ENCODE data around the gene TRPC4AP. TPM values are rescaled to one million over a fixed set of nuclear protein-coding genes. Genes with fewer than 3 reads are reported as not detected.

The TRPC4AP gene
- total RNA-seq, 4 donors from 2014 or later: 57.3 to 85.3 (median 70.1) TPM

- in situ Hi-C loops (cut with MboI; ENCODE audit: low pct_ligation_motif_present in 1 of 4, low pct_unique_long_range_greater_than_20kb in 1 of 4, low sequenced_read_pairs in 3 of 4) (no loop called here), intact Hi-C loops (cut with DNase I; ENCODE audit: low total_unique reads) (no loop called here)
- Histone ChIP-seq H3K27me3 (no peaks in the 10 kb centered on the region), H3K4me1 (peaks cover 0 to 6% (median 0%) of the 10 kb centered on the region in 4 donors), H3K4me3 (no peak overlapping the region), H3K36me3 (peaks cover 0 to 51% (median 25%) of the 10 kb centered on the region in 4 donors), H3K27ac (no peak overlapping the region), H3K9me3 (no peaks in the 10 kb centered on the region)
- WGBS, 2 donors (ENCODE audit: low coverage in 1 of 2): 100% methylated on average over 4 of the region's 4 CpGs
- no peak for DNase-seq
- TF ChIP-seq EP300 (IDR thresholded peaks at IDR 0.05; ENCODE audit: low read depth) (no peak), POLR2A (IDR thresholded peaks at IDR 0.05) (no peak), POLR2AphosphoS5 (IDR thresholded peaks at IDR 0.05) (no peak)
- TF ChIP-seq, protein P1, sequence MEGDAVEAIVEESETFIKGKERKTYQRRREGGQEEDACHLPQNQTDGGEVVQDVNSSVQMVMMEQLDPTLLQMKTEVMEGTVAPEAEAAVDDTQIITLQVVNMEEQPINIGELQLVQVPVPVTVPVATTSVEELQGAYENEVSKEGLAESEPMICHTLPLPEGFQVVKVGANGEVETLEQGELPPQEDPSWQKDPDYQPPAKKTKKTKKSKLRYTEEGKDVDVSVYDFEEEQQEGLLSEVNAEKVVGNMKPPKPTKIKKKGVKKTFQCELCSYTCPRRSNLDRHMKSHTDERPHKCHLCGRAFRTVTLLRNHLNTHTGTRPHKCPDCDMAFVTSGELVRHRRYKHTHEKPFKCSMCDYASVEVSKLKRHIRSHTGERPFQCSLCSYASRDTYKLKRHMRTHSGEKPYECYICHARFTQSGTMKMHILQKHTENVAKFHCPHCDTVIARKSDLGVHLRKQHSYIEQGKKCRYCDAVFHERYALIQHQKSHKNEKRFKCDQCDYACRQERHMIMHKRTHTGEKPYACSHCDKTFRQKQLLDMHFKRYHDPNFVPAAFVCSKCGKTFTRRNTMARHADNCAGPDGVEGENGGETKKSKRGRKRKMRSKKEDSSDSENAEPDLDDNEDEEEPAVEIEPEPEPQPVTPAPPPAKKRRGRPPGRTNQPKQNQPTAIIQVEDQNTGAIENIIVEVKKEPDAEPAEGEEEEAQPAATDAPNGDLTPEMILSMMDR (IDR thresholded peaks at IDR 0.05): no peak
Measured at GRCh38 chr20:35030136-35030535, 62.5 kb downstream of the TRPC4AP start.

DNA sequence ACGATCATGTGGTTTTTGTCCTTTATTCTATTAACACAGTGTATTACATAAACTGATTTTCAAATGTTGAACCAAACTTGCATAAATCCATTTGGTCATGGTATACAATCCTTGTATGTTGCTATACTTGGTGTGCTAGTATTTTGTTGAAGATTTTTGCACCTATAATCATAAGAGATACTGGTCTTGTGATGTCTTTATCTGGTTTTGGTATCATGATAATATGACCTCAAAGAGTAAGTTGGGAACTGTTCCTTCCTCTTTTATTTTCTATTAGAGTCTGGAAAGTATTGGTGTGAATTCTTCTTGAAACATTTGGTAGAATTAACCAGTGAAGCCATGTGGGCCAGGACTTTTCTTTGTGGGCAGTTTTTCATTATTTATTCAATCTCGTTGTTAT lies 65.3 kb downstream of the TRPC4AP start:
- no peaks in the 10 kb centered on the region for H3K4me1 ChIP-seq
- no peaks in the 10 kb centered on the region for H3K27me3 ChIP-seq
- H3K9me3 ChIP-seq: no peaks in the 10 kb centered on the region
- H3K36me3 ChIP-seq: peaks cover 0 to 33% (median 13%) of the 10 kb centered on the region in 4 donors
- H3K4me3 ChIP-seq: no peak overlapping the region
- in situ Hi-C loops (cut with MboI; ENCODE audit: low pct_ligation_motif_present in 1 of 4, low pct_unique_long_range_greater_than_20kb in 1 of 4, low sequenced_read_pairs in 3 of 4) (no loop called here), intact Hi-C loops (cut with DNase I; ENCODE audit: low total_unique reads) (no loop called here)
- WGBS, 2 donors (ENCODE audit: low coverage in 1 of 2): 77 to 80% methylated on average over 1 to 2 of the region's 2 CpGs
- H3K27ac ChIP-seq: no peak overlapping the region
- no peak for TF ChIP-seq POLR2A (IDR thresholded peaks at IDR 0.05)
- TF ChIP-seq POLR2AphosphoS5 (IDR thresholded peaks at IDR 0.05): no peak
- no peak for TF ChIP-seq EP300 (IDR thresholded peaks at IDR 0.05; ENCODE audit: low read depth)
- TF ChIP-seq, protein P1 (IDR thresholded peaks at IDR 0.05): no peak
- DNase-seq: no peak

DNA sequence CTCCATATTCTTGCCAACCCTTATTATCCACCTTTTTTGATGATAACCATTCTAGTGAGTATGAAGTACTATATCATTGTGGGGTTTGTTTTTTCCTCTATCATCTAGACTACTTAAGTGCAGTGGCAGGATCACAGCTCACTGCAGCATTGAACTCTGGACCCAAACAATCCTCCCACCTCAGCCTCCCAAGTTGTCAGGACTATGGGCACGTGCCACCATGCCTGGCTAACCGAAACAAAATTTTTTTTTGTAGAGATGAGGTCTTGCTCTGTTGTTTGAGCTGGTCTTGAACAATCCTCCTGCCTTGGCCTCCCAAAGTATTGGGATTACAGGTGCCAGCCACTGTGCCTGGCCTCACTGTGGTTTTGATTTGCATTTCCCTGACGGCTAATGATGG lies 67.5 kb downstream of the TRPC4AP start:
- in situ Hi-C loops (cut with MboI; ENCODE audit: low pct_ligation_motif_present in 1 of 4, low pct_unique_long_range_greater_than_20kb in 1 of 4, low sequenced_read_pairs in 3 of 4): no loop called here
- Histone ChIP-seq H3K36me3 (peaks cover 0 to 26% (median 3%) of the 10 kb centered on the region in 4 donors), H3K4me3 (no peak overlapping the region), H3K9me3 (no peaks in the 10 kb centered on the region), H3K27me3 (no peaks in the 10 kb centered on the region), H3K27ac (no peak overlapping the region), H3K4me1 (no peaks in the 10 kb centered on the region)
- intact Hi-C loops (cut with DNase I; ENCODE audit: low total_unique reads): no loop called here
- WGBS, 2 donors (ENCODE audit: low coverage in 1 of 2): 81 to 92% methylated on average over 1 to 3 of the region's 3 CpGs
- no peak for TF ChIP-seq POLR2A (IDR thresholded peaks at IDR 0.05)
- TF ChIP-seq, protein P1 (IDR thresholded peaks at IDR 0.05): no peak
- no peak for DNase-seq

DNA sequence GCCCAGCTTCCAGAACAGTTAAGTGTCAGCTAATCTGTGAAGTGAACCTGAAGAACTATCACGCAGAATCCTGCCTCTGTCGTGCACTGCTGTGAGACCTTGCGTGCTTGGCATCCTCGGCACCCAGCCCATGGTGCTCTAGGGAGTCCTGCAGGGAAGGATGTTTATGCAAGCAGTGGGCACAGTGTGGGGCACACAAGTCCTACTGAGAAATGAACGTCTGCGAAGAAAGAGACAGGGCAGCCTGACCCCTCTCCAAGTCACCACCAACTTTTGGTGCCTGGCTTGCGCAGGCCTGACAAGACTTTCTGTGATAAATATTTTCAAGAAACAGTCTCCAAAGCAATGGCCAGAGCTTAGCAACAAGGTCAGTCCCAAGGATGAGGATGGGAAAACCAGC lies 69.0 kb downstream of the TRPC4AP start:
- whole genome bisulfite sequencing, 2 donors (ENCODE audit: low coverage in 1 of 2): 93% methylated on average over 7 of the region's 7 CpGs; no CpG with 5 or more reads in 1 of the 2 donors
- Histone ChIP-seq H3K9me3 (no peaks in the 10 kb centered on the region), H3K36me3 (peaks cover 0 to 26% (median 2%) of the 10 kb centered on the region in 4 donors), H3K4me1 (no peaks in the 10 kb centered on the region), H3K27me3 (no peaks in the 10 kb centered on the region), H3K4me3 (no peak overlapping the region), H3K27ac (no peak overlapping the region)
- TF ChIP-seq POLR2AphosphoS5 (IDR thresholded peaks at IDR 0.05) (no peak), POLR2A (IDR thresholded peaks at IDR 0.05) (no peak), EP300 (IDR thresholded peaks at IDR 0.05; ENCODE audit: low read depth) (no peak)
- TF ChIP-seq, protein P1 (IDR thresholded peaks at IDR 0.05): no peak
- in situ Hi-C loops (cut with MboI; ENCODE audit: low pct_ligation_motif_present in 1 of 4, low pct_unique_long_range_greater_than_20kb in 1 of 4, low sequenced_read_pairs in 3 of 4): no loop called here
- DNase-seq: no peak
- intact Hi-C loops (cut with DNase I; ENCODE audit: low total_unique reads): no loop called here

Measured in transverse colon (tissue), 4 donors.